Activated CD8-positive, alpha-beta memory T cell treated with anti-CD3 and anti-CD28 coated beads, Interleukin-2, amount 50 U/mL, for 24 hours (primary cell): ENCODE data around the gene PPP2R5B.
A peak's percentile ranks its signal among the peaks of the same experiment; 100 is the strongest.

Source experiments
- DNase-seq: peaks from one replicate; pipeline ENCODE4 v3.0.0-alpha.2; 2020; ENCODE audit errors: extremely low read depth

Gene PPP2R5B

DNA sequence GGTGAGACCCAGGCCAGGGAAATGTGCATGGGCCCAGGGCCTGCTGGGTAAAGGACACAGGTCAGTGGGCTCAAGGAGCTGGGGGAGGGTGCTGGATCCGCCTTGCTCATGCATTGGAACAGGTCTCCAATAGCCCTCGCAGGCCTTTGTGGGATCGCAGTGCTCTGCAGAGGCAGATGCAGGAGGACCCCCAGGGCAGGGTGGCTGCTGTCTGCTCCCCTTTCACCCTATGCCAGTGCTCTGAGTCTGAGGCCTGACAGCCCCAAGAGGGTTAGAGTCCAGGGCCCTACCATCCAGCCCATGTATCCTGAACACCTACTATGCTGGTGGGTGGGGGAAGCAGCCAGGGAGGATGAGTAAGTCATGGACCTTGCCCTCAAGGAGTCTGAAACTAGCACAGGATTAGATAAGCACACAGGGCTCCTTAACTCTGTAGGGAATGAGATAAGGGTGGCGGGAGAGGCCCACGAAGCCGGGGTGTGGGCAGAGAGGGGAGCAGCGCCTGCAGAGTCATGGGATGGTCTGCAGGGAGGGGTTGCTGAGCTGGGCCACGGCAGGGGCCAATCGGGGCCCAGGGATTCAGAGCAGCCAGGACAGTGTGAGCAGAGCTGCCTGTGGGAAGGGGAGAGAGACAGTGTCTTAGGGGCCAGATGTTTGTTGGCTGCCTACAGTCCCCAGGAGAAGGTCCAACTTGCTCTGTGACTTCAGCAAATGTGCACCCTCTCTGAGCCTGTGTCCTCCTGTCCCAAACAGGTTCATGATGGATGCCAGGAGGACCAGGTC lies 35.6 kb upstream of the PPP2R5B start:
- DNase-seq, result no peak

DNA sequence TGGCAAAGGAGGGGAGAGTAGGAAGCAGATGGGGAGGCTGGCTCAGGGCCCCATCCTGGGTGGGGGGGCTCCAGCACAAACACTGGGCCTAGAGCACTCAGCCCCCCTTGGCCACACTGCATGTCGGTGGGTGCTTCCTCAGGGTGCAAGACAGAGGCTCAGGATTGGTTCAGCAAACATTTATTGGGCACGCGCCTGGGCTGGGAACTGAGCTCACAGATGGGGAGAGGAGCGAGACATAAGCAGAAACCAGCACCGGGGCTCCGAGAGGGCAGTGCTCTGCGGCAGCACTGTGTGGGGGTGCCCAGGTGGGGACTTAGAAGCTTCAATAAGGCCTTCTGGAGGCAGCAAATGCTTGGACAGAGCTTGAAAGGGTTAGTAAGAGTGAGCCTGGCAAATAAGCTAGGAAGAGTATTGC lies 34.0 kb upstream of the PPP2R5B start:
- DNase-seq, result no peak

DNA sequence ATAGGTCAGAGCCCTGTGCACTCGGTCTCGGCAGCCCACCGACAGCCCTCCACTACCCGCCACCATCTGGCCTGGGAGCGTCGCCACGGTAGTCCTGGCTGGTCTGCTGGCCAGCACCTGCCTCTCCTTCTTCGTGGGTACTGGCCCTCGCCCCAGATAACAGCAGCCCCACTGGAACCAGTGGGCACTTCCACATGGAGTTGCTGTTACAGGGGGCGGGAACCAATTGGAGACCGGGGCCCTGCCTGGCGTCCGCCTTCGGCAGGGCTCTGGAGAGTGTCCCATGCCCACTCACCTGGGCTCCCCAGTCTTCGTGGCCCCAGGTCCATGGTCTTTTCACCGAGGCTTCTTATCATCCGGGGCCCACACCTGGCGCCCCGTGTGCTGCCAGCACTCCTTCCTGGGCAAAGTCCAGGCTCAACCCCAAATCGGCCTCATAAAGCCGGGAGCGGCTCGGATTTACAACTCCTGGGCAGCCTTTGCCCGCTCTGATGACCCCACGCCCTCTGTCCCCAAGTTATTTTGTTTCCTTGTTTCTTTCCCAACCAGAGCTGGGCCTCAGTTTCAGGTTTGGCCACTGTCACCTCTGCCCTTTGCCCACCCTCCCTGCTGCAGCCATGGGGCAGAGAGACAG lies 33.2 kb upstream of the PPP2R5B start:
- no peak for DNase-seq

DNA sequence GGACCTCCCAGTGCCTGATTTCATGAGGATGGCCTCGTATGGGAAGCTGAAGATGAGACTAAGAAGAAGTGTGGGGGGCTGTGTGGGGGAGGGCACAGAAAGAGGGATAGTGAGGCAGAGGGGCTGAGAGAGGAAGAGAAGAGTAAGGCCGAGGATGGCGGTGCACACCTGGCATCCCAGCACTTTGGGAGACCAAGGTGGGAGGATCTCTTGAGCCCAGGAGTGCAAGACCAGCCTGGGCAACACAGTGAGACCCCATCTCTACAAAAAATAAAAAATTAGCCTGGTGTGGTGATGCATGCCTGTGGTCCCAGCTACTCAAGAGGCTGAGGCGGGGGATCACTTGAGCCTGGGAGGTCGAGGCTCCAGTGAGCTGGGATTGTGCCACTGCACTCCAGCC lies 32.6 kb upstream of the PPP2R5B start:
- no peak for DNase-seq

DNA sequence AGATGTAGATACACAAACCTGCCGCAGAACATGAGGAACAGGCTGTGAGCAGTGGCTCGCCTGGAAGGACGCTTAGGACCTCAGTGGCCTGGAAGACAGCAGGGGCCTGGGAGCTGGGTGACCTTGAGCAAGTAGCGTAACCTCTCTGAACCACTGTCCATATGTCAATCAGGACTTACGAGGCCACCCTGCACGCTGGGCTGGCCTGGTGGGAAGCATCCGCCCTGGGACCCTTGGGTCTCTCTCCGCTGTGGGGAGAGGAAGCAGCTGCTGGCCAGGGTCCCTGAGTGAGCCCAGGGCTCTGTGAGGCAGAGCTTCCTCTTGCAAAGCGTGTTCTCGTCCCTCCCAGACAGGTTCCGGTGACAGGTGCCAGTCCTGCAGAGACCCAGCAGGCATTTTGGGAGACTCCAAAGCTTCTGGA lies 32.1 kb upstream of the PPP2R5B start:
- DNase-seq, result no peak

DNA sequence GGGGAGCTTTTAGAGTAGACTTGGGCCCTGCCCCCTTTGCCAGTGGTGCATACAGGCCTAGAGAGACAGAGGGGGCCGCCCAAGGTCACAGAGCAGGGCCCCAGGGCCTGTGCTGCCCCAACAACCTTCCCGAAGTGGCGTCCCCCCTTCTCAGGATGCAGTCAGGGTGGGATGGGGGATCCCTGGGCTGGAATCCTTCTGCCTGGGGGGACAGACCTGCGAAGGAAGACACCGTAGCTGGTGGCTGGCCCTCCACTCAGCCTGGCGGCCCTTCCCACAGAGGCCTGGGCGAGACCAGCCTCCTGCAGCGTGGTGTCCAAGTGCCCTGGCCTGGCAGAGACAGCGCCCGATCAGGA lies 31.7 kb upstream of the PPP2R5B start:
- no peak for DNase-seq

DNA sequence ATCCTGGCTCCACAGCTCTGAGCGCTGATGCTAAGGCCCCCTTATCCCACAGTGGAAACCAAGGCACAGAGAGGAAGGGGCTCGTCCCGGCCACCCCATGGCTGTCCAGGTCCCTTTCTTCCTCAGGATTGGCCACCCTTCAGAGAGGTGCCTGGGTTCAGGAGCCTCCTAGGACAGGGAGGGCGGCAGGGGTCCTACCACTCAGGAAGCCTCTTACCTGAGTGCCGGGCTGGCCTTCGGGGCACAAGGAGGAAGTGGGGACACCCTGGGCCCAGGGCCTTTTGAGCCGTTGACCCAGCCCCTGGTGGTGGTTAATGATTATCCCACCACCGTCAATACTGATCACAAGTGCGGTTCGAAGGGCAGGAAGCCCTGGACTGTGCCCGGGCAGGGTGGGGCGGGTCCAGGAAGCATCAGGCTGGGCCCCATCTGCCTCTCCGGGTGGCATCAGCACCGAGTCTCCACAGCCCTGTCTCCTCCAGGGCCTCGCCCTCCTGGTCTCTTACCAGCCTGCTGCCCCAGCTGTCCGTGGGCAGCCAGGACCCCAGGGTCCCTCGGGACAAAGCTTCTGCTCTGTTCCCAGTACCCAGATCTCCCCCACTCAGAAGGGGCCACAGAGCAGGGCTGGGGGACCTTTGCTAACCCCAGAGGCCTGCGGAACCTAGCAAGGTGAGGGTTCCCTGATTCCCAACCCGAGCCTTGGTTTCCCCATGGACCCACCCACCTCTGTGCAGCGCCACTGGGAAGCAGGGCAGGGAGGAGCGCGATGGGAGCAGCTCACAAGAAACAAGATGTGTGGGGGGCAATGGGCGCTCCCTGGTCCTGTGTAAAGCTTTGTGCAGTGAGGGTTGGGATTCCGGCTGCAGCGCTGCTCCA lies 31.1 kb upstream of the PPP2R5B start:
- no peak for DNase-seq

DNA sequence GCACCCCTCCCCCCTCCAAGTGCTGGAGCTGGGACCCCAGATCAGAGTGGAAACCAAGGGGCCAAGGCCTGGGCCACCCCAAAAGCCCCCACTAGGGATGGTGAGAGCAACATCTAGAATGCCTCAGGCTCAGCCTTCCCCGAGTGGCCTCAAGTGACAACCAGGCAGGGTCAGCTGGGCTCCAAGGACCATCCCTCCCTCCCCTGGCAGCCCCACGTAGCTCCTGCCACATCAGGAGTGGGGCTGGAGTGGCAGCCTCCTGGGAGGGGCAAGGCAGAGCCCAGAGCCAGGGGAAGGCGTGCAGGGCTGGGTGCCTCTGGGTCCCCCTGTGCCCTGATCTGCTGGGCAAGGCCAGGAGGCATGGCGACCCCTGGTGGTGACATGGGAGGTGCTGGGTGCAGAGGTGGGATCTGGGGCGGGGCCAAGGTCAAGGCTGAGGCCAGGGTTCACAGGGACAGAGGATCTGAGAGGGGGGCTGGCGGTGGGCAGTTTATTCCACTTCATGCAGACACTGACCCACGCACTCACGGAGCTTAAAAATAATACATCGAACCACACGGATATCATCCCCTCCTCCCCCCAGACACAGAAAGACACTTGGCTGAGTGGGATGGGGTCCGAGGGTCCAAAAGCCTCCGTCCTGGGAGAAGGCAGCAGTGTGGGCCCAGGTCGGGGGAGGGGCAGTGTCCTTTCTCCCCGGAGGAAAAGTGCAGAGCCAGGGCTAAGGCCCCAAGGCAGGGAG lies 30.2 kb upstream of the PPP2R5B start:
- peak; percentile 79 for DNase-seq

DNA sequence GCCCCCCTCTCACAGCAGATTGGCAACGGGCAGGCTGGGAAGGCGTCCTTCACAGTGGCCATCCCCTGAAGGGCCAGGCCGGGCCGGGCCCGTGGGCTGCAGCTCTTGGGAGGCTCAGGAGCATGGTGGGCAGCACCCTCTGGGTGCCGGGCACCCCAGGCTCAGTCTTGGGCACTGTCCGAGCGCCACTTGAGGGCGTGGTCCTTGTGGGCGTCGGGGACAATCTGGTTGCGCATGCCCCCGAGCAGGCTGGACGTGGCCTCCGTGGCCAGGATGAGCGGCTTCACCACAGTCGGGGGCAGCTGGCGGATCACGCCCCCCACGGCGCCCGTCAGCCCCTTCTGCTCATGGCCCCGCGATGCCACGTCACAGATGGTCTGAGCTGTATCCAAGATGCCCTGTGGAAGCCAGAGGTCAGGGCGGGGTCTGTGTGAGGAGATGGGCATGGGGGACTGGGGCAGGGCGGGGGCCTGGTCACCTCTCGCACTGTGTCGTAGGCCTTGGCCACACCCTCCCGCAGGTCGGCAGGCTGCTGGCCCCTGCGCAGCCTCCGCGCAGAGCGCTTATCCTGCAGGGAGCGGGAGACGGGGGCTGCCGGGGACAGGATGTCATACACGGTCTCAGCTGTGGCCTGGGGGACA lies 29.6 kb upstream of the PPP2R5B start:
- no peak for DNase-seq

DNA sequence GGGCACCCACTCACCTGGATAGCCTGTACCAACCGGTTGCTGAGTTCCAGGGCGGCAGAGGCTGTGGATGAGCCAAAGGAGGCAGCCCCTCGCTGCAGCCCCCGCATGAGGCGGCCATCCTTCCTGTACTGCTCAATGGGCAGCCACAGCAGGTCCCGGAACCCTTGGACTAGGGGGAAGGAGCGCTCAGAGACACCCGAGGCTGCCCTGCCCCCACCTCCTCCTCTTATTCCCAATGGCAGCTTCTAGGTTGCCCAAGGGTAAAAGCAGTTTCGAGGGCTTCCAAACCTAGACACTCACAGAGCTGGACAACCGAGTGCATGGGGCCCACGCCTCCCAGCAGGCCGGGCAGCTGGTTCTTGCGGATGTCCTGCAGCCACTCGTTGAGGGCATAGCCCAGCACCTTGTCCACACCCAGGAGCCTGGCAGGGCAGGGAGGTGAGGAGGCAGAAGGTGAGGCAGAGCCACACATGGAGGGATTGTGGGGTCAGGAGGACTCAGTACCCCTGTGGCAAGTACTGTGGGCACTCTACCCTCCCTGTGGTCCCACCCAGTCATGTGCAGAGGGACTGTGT lies 28.0 kb upstream of the PPP2R5B start:
- no peak for DNase-seq

DNA sequence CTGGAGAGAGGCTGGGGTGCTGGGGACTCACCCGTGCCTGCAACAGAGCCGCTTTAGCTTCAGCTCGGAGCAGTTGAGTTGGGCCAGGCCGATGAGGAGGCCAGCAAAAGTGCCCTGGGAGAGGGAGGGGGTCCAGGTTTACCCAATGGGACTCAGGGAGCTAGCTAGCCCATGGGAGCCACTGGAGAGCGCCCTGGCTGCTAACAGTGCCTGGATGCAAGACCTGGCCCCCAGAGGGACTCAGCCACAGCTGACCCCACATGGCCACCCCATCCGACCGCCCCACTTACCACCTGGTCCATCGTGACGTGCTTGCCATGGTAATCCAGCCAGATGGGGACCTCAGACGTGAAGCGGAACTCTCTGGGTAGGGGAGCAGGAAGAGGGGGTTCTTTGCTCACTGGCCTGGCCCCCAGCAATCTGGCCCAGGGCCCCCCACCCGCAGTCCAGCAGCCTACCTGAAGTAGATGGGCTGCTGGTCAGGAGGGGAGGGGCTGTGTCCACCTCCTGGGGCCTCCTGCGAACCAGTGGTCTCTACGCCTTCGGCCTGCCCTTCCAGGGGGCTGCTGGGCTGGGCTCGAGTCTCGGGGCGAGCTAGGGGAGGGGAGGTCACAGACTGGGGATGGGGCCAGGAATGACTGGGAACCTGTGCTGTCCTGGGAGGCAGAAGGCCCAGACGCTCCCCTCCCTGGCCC lies 27.0 kb upstream of the PPP2R5B start:
- no peak for DNase-seq

DNA sequence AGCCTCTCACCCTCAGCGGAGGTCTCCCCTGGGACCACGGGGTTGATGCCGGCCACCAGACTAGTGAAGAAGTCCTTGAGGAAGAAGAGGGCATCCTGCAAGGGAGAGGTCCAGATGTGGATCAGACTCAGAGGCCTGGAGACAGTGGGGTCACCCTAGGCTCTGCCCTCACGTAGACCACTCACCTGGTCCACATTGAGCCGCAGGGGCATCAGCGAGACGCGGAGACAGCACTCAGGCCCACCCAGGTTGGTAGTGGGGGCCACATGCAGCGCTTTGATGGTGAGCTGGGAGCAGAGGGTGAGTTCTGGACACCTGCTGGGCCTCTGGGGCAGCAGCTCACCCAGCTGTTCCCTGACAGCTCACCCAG lies 26.4 kb upstream of the PPP2R5B start:
- DNase-seq, result no peak

DNA sequence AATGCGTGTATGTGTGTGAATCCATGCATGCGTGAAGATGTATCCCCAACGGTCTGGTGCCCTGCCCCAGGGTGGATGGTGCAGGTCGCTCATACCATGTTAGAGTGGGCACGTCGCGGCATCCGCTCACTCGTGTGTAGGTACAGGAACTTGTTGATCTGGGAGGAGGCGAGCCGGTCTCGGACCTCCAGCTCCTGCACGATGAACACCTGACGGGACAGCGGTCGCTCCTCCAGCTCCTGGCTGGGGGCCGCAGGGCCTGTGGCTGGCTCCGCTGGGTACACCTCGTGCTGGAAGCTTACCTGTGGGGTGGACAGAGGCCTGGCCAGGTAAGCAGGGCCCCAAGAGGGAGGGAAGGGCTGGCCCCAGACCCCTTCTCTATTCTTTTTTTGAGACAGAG lies 25.9 kb upstream of the PPP2R5B start:
- DNase-seq, result no peak

DNA sequence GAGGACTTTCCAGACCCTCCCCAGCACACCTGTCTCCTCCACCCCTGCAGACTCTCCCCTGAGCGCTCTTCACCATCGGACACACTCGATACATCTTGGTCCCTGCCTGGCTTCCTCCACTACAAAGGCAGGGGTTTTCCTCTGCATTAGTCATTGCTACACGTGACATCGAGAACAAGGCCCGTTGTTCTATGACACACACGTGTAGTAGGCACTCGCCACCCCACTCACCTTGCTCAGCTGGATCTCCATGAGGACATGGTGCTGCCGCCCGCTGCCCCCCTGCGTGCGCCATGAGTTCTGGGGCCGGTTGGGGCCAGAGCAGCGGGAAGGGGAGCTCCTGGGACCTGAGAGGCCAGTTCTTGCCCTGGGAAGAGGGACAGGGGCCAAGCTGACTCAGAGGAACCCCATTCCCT lies 24.2 kb upstream of the PPP2R5B start:
- DNase-seq, result no peak

DNA sequence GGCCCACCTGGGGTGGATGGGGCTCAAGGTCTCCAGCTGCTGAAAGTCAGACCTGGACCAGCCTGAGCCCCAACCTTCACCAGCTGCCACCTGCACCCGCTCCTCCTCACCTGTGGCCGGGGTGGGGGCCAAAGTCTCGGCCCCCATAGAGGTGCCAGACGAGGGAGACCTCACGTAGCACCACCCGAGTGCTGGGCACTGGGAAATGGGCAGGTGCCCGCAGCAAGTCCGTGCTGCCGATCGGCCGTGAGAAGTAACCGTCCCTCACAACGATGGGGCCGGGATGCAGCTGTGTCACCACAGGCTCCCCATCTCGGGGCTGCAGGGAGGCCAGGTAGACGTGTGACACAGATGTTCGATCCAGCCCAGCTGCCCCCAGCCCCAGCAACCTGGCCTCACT lies 23.7 kb upstream of the PPP2R5B start:
- DNase-seq, result no peak

DNA sequence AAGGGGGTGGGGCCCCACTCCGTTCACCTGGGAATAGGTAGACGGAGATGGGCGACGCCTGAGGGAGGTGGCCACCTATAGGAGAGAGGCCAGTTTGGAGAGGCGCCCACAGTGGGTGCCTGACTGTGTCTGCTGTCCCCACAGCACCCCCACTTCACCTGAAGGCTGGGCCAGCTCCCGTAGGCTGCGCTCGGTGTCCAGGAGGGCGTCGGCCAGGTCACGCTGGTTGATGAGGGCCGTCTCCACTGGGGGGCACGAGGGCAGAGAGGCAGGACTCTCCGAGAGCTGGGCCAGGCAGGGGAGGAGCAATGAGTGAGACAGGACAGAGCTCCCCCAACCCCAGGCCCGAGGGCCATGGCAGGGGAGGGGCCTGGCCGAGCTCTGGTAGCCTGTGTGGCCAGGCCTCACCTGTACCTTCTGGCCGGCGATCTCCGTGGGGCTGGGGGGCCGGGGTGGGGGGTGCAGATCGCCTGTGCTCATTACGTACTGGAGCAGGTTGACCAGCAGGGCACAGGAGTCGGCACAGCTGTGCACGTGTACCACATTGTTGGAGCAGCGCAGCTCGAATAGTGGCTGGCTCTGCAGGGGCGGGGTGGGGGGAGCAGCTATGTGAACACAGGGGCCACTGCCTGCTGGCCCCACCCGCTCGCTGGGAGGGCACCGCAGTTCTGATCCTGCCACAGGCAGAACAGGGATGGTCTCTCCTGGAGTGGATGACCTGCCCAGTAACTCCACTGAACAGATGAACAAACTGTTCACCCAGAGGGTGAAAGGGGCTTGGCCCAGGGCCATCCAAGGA lies 22.2 kb upstream of the PPP2R5B start:
- DNase-seq, result no peak

DNA sequence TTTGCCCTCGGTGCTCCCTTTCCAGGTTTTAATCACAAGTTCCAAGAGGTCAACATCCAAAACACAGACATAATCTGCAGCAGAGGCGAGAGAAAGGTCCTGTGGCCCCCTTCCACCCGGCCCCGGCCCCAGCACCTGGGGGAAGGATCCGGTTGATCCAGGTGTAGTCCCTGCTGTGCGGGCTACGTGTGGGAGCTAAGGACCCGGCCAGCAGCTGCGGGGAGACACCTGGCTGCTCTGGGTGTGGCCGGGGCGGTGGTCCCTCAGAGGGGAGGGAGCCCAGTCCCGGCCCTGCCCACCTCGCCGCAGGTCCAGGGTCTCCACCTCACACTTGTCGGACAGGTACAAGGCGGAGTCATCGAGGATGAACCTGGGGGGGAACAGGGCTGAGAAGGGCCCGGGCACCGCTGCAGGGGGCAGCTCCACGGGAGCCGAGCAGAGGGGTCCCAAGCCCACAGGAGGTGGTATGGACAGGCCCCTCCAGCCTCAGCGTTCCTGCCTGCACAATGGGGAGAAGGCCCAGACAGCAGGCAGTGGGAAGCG lies 21.1 kb upstream of the PPP2R5B start:
- DNase-seq, result no peak

DNA sequence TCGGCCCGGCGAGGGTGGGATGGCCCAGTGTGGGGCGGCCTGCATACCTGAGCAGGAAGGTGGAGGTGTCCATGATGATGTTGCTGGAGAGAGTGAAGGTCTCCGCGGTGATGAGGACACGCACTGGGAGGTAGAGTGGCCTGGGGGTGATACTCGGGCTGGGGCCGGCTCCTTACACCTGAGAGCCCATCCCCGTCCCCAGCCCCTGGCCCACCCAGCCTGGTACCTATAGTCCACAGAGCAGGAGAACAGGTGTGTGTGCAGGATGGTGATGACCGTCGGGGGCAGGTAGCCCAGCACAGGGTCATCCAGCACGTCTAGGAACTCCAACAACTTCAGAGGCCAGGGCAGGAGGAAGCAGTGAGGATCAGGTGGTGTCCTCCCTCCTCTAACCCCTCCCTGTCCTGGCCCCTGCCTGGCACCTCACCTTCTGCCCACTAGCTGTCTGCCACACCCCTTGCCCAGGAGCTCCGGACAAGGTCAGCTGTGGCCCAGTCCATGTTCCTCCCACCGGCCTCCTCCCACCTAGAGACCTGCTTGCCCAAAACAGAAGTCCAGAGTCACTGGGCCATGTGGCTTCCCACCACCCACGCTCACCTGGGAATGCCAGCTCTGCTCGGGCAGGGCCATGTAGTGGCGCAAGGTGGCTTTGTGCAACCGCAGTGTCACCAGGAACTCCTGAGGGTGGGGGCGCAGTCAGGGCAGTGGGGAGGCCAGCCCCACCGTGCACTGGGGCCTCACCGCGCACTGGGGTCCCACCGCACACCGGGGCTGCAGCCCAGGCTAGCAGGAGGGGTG lies 18.8 kb upstream of the PPP2R5B start:
- DNase-seq, result no peak

DNA sequence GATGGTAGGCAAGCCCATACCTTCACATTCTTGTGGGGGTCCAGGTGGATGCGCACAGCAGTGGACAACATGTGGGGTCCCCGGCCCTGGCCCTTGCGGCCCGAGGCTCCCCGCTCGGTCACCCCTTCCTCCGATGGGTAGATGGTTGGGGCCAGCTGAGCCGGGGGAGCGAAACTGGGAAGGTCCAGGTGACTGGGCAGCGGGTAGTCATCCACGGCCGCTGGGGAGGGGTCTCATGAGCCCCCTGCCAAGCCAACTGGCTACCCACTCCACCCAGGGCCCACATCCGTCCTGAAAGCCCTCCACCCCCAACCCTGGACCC lies 18.2 kb upstream of the PPP2R5B start:
- DNase-seq, result no peak
